ENCODE data around the gene VAMP7.

- TF ChIP-seq POLR2AphosphoS5 (IDR thresholded peaks at IDR 0.05; ENCODE audit: low read depth, low read length) (no peak), POLR2A (IDR thresholded peaks at IDR 0.05; ENCODE audit: low read depth, low read length) (no peak)
Measured at GRCh38 chrX:155865193-155865592, 16.0 kb upstream of the VAMP7 start.
